ENCODE results near the gene PHF19. TPM values are rescaled to one million over a fixed set of nuclear protein-coding genes. Genes with fewer than 3 reads are reported as not detected.

PHF19 gene
- total and polyA plus RNA-seq, 4 donors = 13.6 to 42.6 (median 31.6) TPM

DNA sequence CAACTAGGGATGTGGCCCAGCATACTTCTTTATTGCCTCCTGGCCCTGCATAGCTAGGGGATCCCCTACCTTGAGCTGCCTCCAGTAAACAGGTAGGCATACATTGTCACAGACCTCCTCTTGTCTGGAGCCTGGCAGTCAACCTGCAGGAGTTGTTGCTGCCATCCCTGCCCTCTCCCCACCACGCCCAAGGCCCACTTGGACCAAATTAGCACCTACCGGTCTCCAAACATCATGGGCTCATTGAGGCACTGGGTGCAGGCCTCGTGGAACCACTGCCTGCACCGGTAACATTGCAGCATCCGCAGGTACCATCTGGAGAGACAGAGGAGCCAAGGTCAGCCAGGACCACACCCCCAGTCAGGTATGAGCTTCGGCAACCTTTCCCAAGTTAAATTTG lies 10.3 kb downstream of the PHF19 start:
- DNase-seq (ENCODE audit: low read depth in 4 of 6, low spot score in 6 of 6) = no peak
- no peaks in the 10 kb centered on the region for H3K9me3 ChIP-seq (ENCODE audit: control insufficient read depth, insufficient read depth, low read length)
- H3K27ac ChIP-seq (ENCODE audit: low read depth, low read length) = no peak overlapping the region
- H3K4me3 ChIP-seq (ENCODE audit: low read depth, low read length) = no peak overlapping the region
- H3K36me3 ChIP-seq (ENCODE audit: control insufficient read depth, insufficient read depth, low read length) = peaks cover 53% of the 10 kb centered on the region
- WGBS (ENCODE audit: insufficient coverage) = 98% methylated on average over 5 of the region's 6 CpGs
- no peaks in the 10 kb centered on the region for H3K27me3 ChIP-seq (ENCODE audit: control insufficient read depth, insufficient read depth, low read length)
- H3K4me1 ChIP-seq (ENCODE audit: control insufficient read depth, insufficient read depth, low read length) = peaks cover 22% of the 10 kb centered on the region

DNA sequence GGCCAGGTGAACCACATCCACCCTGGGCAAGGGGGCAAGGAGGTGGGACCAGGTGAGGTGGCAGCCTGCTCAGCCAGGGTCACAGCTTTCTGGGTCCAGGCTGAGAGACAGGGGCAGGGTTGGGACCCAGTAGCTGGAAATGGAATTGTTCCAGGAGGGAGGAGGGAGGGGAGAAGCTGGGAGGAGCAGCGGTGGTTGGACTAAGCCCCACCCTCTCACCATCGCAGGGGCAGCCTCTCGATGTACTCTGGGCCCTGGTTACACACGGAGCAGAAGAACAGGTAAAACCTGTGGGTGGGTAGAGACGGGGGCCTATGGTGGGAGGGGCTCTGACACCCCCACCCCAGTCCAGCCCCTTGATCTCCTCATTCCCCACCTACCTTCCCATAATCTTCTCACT lies 11.2 kb downstream of the PHF19 start:
- no peak for DNase-seq (ENCODE audit: low read depth in 4 of 6, low spot score in 6 of 6)
- H3K36me3 ChIP-seq (ENCODE audit: control insufficient read depth, insufficient read depth, low read length) = peaks cover 60% of the 10 kb centered on the region
- no peaks in the 10 kb centered on the region for H3K9me3 ChIP-seq (ENCODE audit: control insufficient read depth, insufficient read depth, low read length)
- no peak overlapping the region for H3K4me3 ChIP-seq (ENCODE audit: low read depth, low read length)
- WGBS (ENCODE audit: insufficient coverage) = no CpG with 5 or more reads among the region's 5 CpGs
- H3K27ac ChIP-seq (ENCODE audit: low read depth, low read length) = no peak overlapping the region
- H3K27me3 ChIP-seq (ENCODE audit: control insufficient read depth, insufficient read depth, low read length) = no peaks in the 10 kb centered on the region
- H3K4me1 ChIP-seq (ENCODE audit: control insufficient read depth, insufficient read depth, low read length) = peaks cover 22% of the 10 kb centered on the region

DNA sequence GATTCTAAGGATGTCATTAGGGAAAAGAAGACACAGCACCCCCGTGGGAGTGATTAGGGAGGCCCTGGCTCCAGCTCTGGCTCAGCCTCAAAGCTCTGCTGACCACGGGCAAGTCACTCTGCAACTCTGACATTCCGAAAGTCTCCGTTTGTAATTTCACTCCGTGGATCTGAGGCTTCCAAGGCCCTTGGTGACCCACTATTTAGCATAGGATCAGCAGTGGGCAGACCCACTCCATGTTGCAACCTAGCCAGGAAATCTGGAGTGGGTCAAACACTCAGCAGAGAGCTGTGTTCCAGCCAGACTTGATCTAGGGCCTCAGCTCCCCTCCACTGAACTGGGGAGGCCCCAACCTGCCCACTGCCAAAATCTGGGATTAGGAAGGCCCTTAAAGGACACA lies 11.8 kb downstream of the PHF19 start:
- Histone ChIP-seq H3K9me3 (ENCODE audit: control insufficient read depth, insufficient read depth, low read length) (no peaks in the 10 kb centered on the region), H3K4me1 (ENCODE audit: control insufficient read depth, insufficient read depth, low read length) (peaks cover 20% of the 10 kb centered on the region), H3K27ac (ENCODE audit: low read depth, low read length) (no peak overlapping the region), H3K36me3 (ENCODE audit: control insufficient read depth, insufficient read depth, low read length) (peaks cover 63% of the 10 kb centered on the region), H3K4me3 (ENCODE audit: low read depth, low read length) (no peak overlapping the region), H3K27me3 (ENCODE audit: control insufficient read depth, insufficient read depth, low read length) (no peaks in the 10 kb centered on the region)
- 74% methylated on average over 5 of the region's 5 CpGs for WGBS (ENCODE audit: insufficient coverage)
- DNase-seq (ENCODE audit: low read depth in 4 of 6, low spot score in 6 of 6) = no peak

DNA sequence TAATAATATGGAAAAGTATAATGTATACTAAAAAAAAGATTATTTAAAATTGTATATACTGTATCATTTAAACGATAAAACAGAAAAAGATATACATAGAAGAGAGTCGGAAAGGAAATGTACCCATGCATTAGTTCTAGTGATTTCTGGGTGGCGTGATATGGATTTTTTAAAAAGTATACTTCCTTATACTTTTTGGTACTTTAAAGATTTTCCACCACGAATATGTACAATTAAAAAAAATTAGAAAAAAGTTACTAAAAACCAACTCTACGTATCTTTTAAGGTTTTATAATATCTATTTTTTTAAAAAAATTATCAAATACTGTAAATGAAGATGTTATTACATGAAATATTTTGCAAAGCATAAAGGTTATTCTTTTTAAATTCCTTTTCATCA lies 12.3 kb downstream of the PHF19 start:
- no peak overlapping the region for H3K4me3 ChIP-seq (ENCODE audit: low read depth, low read length)
- no peak for DNase-seq (ENCODE audit: low read depth in 4 of 6, low spot score in 6 of 6)
- peaks cover 63% of the 10 kb centered on the region for H3K36me3 ChIP-seq (ENCODE audit: control insufficient read depth, insufficient read depth, low read length)
- no peaks in the 10 kb centered on the region for H3K27me3 ChIP-seq (ENCODE audit: control insufficient read depth, insufficient read depth, low read length)
- no peak overlapping the region for H3K27ac ChIP-seq (ENCODE audit: low read depth, low read length)
- peaks cover 16% of the 10 kb centered on the region for H3K4me1 ChIP-seq (ENCODE audit: control insufficient read depth, insufficient read depth, low read length)
- WGBS (ENCODE audit: insufficient coverage) = no CpG with 5 or more reads among the region's 5 CpGs
- no peaks in the 10 kb centered on the region for H3K9me3 ChIP-seq (ENCODE audit: control insufficient read depth, insufficient read depth, low read length)

- H3K4me1 ChIP-seq (ENCODE audit: control insufficient read depth, insufficient read depth, low read length) = peaks cover 7% of the 10 kb centered on the region
- DNase-seq (ENCODE audit: low read depth in 4 of 6, low spot score in 6 of 6) = no peak
- WGBS (ENCODE audit: insufficient coverage) = 60% methylated on average over 1 of the region's 7 CpGs
- H3K27ac ChIP-seq (ENCODE audit: low read depth, low read length) = no peak overlapping the region
- peaks cover 64% of the 10 kb centered on the region for H3K36me3 ChIP-seq (ENCODE audit: control insufficient read depth, insufficient read depth, low read length)
- no peak overlapping the region for H3K4me3 ChIP-seq (ENCODE audit: low read depth, low read length)
- H3K9me3 ChIP-seq (ENCODE audit: control insufficient read depth, insufficient read depth, low read length) = no peaks in the 10 kb centered on the region
- H3K27me3 ChIP-seq (ENCODE audit: control insufficient read depth, insufficient read depth, low read length) = no peaks in the 10 kb centered on the region
Measured at GRCh38 chr9:120863833-120864232, 13.2 kb downstream of the PHF19 start.

DNA sequence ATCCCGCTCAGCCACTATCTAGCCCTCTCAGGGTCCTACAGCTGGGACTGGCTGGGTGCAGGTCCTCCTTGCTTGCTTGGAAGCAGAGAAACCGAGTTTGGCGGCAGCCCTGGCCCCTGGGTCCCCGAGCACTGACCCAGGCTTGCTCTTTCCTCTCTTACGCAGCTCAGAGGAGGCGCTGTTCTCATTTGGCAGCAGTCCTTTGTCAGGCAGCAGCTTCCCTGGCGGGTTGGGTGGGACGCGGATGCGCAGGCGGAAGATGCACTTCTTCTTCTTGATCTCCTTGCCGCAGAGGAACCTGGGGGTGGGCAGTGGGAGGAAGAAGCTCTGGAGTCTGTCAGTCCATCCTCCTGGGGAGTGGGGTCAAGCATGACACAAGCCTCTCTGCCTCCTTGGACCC lies 14.5 kb downstream of the PHF19 start:
- H3K36me3 ChIP-seq (ENCODE audit: control insufficient read depth, insufficient read depth, low read length) = peaks cover 77% of the 10 kb centered on the region
- 79% methylated on average over 12 of the region's 12 CpGs for WGBS (ENCODE audit: insufficient coverage)

GRCh38 chr9:120861935-120862334 lies 15.1 kb downstream of the PHF19 start:
- H3K27ac ChIP-seq (ENCODE audit: low read depth, low read length) = no peak overlapping the region
- H3K4me1 ChIP-seq (ENCODE audit: control insufficient read depth, insufficient read depth, low read length) = peaks cover 10% of the 10 kb centered on the region
- no peaks in the 10 kb centered on the region for H3K27me3 ChIP-seq (ENCODE audit: control insufficient read depth, insufficient read depth, low read length)
- no peak for DNase-seq (ENCODE audit: low read depth in 4 of 6, low spot score in 6 of 6)
- 98% methylated on average over 5 of the region's 6 CpGs for WGBS (ENCODE audit: insufficient coverage)
- peaks cover 81% of the 10 kb centered on the region for H3K36me3 ChIP-seq (ENCODE audit: control insufficient read depth, insufficient read depth, low read length)
- H3K4me3 ChIP-seq (ENCODE audit: low read depth, low read length) = no peak overlapping the region
- no peaks in the 10 kb centered on the region for H3K9me3 ChIP-seq (ENCODE audit: control insufficient read depth, insufficient read depth, low read length)

More for the DNA sequence above, 14.5 kb downstream of the PHF19 start:
- H3K27ac ChIP-seq (ENCODE audit: low read depth, low read length) = no peak overlapping the region
- no peaks in the 10 kb centered on the region for H3K27me3 ChIP-seq (ENCODE audit: control insufficient read depth, insufficient read depth, low read length)
- H3K4me1 ChIP-seq (ENCODE audit: control insufficient read depth, insufficient read depth, low read length) = peaks cover 5% of the 10 kb centered on the region
- H3K4me3 ChIP-seq (ENCODE audit: low read depth, low read length) = no peak overlapping the region
- no peaks in the 10 kb centered on the region for H3K9me3 ChIP-seq (ENCODE audit: control insufficient read depth, insufficient read depth, low read length)
- DNase-seq (ENCODE audit: low read depth in 4 of 6, low spot score in 6 of 6) = no peak

DNA sequence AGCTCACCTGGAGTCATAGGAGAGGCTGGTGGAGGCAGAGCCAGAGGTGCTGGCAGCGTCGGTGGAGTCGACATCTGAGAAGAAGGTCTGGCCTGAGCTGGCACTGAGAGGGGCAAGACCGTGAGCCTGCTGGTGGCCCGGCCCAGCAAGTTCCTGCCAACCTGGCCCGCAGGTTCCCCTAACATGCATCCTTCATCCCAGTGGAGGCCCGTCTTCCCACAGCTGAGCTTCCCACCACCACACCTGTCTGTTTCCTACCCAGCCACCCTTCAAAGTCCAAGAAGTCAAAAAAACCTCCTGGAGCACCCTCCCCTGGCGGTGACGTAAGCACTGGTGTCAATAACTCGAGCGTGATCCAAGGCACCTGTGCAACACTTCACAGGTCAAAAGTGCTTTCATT lies 16.9 kb downstream of the PHF19 start:
- WGBS (ENCODE audit: insufficient coverage) = 94% methylated on average over 11 of the region's 11 CpGs
- H3K36me3 ChIP-seq (ENCODE audit: control insufficient read depth, insufficient read depth, low read length) = peaks cover 74% of the 10 kb centered on the region

GRCh38 chr9:120859361-120859760 lies 17.6 kb downstream of the PHF19 start:
- H3K36me3 ChIP-seq (ENCODE audit: control insufficient read depth, insufficient read depth, low read length) = peaks cover 74% of the 10 kb centered on the region
- H3K27me3 ChIP-seq (ENCODE audit: control insufficient read depth, insufficient read depth, low read length) = no peaks in the 10 kb centered on the region
- DNase-seq (ENCODE audit: low read depth in 4 of 6, low spot score in 6 of 6) = no peak
- H3K9me3 ChIP-seq (ENCODE audit: control insufficient read depth, insufficient read depth, low read length) = no peaks in the 10 kb centered on the region
- H3K27ac ChIP-seq (ENCODE audit: low read depth, low read length) = no peak overlapping the region
- peaks cover 20% of the 10 kb centered on the region for H3K4me1 ChIP-seq (ENCODE audit: control insufficient read depth, insufficient read depth, low read length)
- H3K4me3 ChIP-seq (ENCODE audit: low read depth, low read length) = no peak overlapping the region
- WGBS (ENCODE audit: insufficient coverage) = 67% methylated on average over 5 of the region's 6 CpGs

More for the DNA sequence above, 16.9 kb downstream of the PHF19 start:
- Histone ChIP-seq H3K27me3 (ENCODE audit: control insufficient read depth, insufficient read depth, low read length) (no peaks in the 10 kb centered on the region), H3K9me3 (ENCODE audit: control insufficient read depth, insufficient read depth, low read length) (no peaks in the 10 kb centered on the region), H3K4me3 (ENCODE audit: low read depth, low read length) (no peak overlapping the region), H3K4me1 (ENCODE audit: control insufficient read depth, insufficient read depth, low read length) (peaks cover 20% of the 10 kb centered on the region), H3K27ac (ENCODE audit: low read depth, low read length) (no peak overlapping the region)
- no peak for DNase-seq (ENCODE audit: low read depth in 4 of 6, low spot score in 6 of 6)

GRCh38 chr9:120857902-120858301 lies 19.1 kb downstream of the PHF19 start:
- Histone ChIP-seq H3K27ac (ENCODE audit: low read depth, low read length) (no peak overlapping the region), H3K9me3 (ENCODE audit: control insufficient read depth, insufficient read depth, low read length) (no peaks in the 10 kb centered on the region), H3K4me3 (ENCODE audit: low read depth, low read length) (no peak overlapping the region), H3K4me1 (ENCODE audit: control insufficient read depth, insufficient read depth, low read length) (peaks cover 20% of the 10 kb centered on the region), H3K27me3 (ENCODE audit: control insufficient read depth, insufficient read depth, low read length) (no peaks in the 10 kb centered on the region), H3K36me3 (ENCODE audit: control insufficient read depth, insufficient read depth, low read length) (peaks cover 63% of the 10 kb centered on the region)
- WGBS (ENCODE audit: insufficient coverage) = 86% methylated on average over 8 of the region's 11 CpGs
- no peak for DNase-seq (ENCODE audit: low read depth in 4 of 6, low spot score in 6 of 6)

All from spinal cord (tissue), 10 donors.